H1 (cell line): ENCODE data around the gene ZBTB38. TPM values are rescaled to one million over a fixed set of nuclear protein-coding genes. Genes with fewer than 3 reads are reported as not detected.

Experiments used
- CTCF ChIA-PET: fragments of 300-600 bp; sonication (Branson Sonifier 250); formaldehyde crosslinking; loops from one replicate; lab custom pipeline; 2021; ENCODE audit not compliant: partially characterized antibody; lab: Charles Lee
- POLR2A ChIA-PET: fragments of 300-600 bp; sonication (Branson Sonifier 250); formaldehyde crosslinking; loops from one replicate; lab custom pipeline; 2021; ENCODE audit warnings: inconsistent platforms; ENCODE audit not compliant: partially characterized antibody; lab: Charles Lee
- DNase-seq, 2 experiments: peaks; one replicate each; pipeline versions ENCODE4 v3.0.0 to v3.0.0-alpha.2; 2010 to 2022; ENCODE audit warnings: low spot score in 2 of 2, low read depth in 1 of 2, mixed read lengths in 1 of 2
- FAIRE-seq: peaks from 2 replicates; lab custom pipeline; 2011; peaks lifted over from hg19 to GRCh38; lab: Jason Lieb, UNC
- H2AFZ ChIP-seq: 2 replicates; pipeline ENCODE4 v1.8.1; 2012; ENCODE audit warnings: low read length, inconsistent platforms
- H2AK5ac ChIP-seq: 2 replicates; pipeline ENCODE4 v1.6.1; 2013; ENCODE audit warnings: low read depth, low read length
- H2BK120ac ChIP-seq: replicated peaks from 2 replicates; pipeline ENCODE3; 2013; ENCODE audit warnings: low read depth, low read length, inconsistent platforms
- H2BK12ac ChIP-seq: 2 replicates; pipeline ENCODE4 v1.6.1; 2013; ENCODE audit warnings: low read depth, low read length
- H2BK15ac ChIP-seq: 2 replicates; pipeline ENCODE4 v1.6.1; 2013; ENCODE audit warnings: low read length
- H2BK20ac ChIP-seq: 2 replicates; pipeline ENCODE4 v1.6.1; 2013; ENCODE audit warnings: low read length
- H2BK5ac ChIP-seq: 2 replicates; pipeline ENCODE4 v1.6.1; 2013; ENCODE audit warnings: low read depth, low read length
- H3K14ac ChIP-seq: 2 replicates; pipeline ENCODE4 v1.6.1; 2013; ENCODE audit warnings: inconsistent platforms; ENCODE audit not compliant: insufficient read length
- H3K18ac ChIP-seq: 2 replicates; pipeline ENCODE4 v1.6.1; 2013; ENCODE audit warnings: low read length; ENCODE audit errors: extremely low read depth
- H3K23ac ChIP-seq: 2 replicates; pipeline ENCODE4 v1.6.1; 2013; ENCODE audit warnings: inconsistent platforms; ENCODE audit not compliant: insufficient read length
- H3K23me2 ChIP-seq: 2 replicates; pipeline ENCODE4 v1.6.1; 2013; ENCODE audit warnings: low read depth, low read length
- H3K27ac ChIP-seq: 2 replicates; pipeline ENCODE4 v1.6.1; 2011; ENCODE audit warnings: low read depth, low read length, inconsistent platforms
- H3K27me3 ChIP-seq, 4 experiments: replicated peaks in 1 of 4; 1 replicate in 1 of 4; 2 replicates in 3 of 4; pipeline versions ENCODE4 v1.6.1 to v1.8.1; 2011 to 2013; ENCODE audit warnings: low read length in 3 of 4, mild to moderate bottlenecking in 3 of 4, inconsistent platforms in 2 of 4, mixed read lengths in 2 of 4, moderate library complexity in 1 of 4; ENCODE audit not compliant: control insufficient read depth in 3 of 4, insufficient read depth in 3 of 4; ENCODE audit errors: extremely low read depth in 1 of 4
- H3K36me3 ChIP-seq, 4 experiments: 2 replicates each; pipeline versions ENCODE4 v1.6.1 to v1.8.1; 2011 to 2013; ENCODE audit warnings: mild to moderate bottlenecking in 4 of 4, low read length in 3 of 4, moderate library complexity in 2 of 4, control low read depth in 1 of 4, inconsistent platforms in 1 of 4; ENCODE audit not compliant: insufficient read depth in 4 of 4, control insufficient read depth in 2 of 4
- H3K4ac ChIP-seq: replicated peaks from 2 replicates; pipeline ENCODE3; 2013; ENCODE audit warnings: low read length, low read depth, mixed read lengths, inconsistent platforms; ENCODE audit not compliant: insufficient read length
- H3K4me1 ChIP-seq, 4 experiments: replicated peaks in 1 of 4; 1 replicate in 1 of 4; 2 replicates in 3 of 4; pipeline versions ENCODE4 v1.6.1 to v1.8.1; 2011 to 2013; ENCODE audit warnings: low read length in 3 of 4, inconsistent platforms in 2 of 4, mixed read lengths in 1 of 4; ENCODE audit not compliant: insufficient read depth in 4 of 4, control insufficient read depth in 3 of 4
- H3K4me2 ChIP-seq, 2 experiments: 2 replicates each; pipeline versions ENCODE4 v1.6.1 to v1.8.1; 2011 to 2013; ENCODE audit warnings: low read depth in 2 of 2, low read length in 2 of 2, control low read depth in 1 of 2, inconsistent platforms in 1 of 2, mild to moderate bottlenecking in 1 of 2; ENCODE audit not compliant: insufficient read depth in 1 of 2
- H3K4me3 ChIP-seq, 4 experiments: fragments of 200-600, 300-600 bp in 1 of 4; sonication (generic), shearing (Covaris generic), sonication (Bioruptor Twin) in 1 of 4; 2 replicates each; pipeline versions ENCODE4 v1.5.1 to v1.8.1; 2011 to 2016; ENCODE audit warnings: low read length in 4 of 4, low read depth in 3 of 4, control low read depth in 2 of 4, inconsistent platforms in 2 of 4, mild to moderate bottlenecking in 2 of 4, mixed read lengths in 1 of 4, moderate library complexity in 1 of 4; ENCODE audit not compliant: insufficient read depth in 2 of 4; ENCODE audit errors: extremely low read depth in 1 of 4
- H3K56ac ChIP-seq: replicated peaks from 2 replicates; pipeline ENCODE3; 2013; ENCODE audit warnings: low read depth, mild to moderate bottlenecking, mixed read lengths, low read length, inconsistent platforms; ENCODE audit not compliant: insufficient read length
- H3K79me1 ChIP-seq: 2 replicates; pipeline ENCODE4 v1.6.1; 2013; ENCODE audit warnings: low read depth, low read length, control low read depth
- H3K79me2 ChIP-seq, 2 experiments: 2 replicates each; pipeline versions ENCODE4 v1.6.1 to v1.8.1; 2012 to 2013; ENCODE audit warnings: low read length in 2 of 2, mild to moderate bottlenecking in 2 of 2, inconsistent platforms in 1 of 2; ENCODE audit not compliant: insufficient read depth in 2 of 2, control insufficient read depth in 1 of 2
- H3K9ac ChIP-seq, 4 experiments: replicated peaks in 1 of 4; 1 replicate in 1 of 4; 2 replicates in 3 of 4; pipeline versions ENCODE4 v1.6.1 to v1.8.1; 2011 to 2013; ENCODE audit warnings: low read depth in 3 of 4, low read length in 3 of 4, control low read depth in 2 of 4, mild to moderate bottlenecking in 2 of 4, moderate library complexity in 2 of 4, inconsistent platforms in 1 of 4; ENCODE audit errors: extremely low read depth in 1 of 4
- H3K9me3 ChIP-seq, 2 experiments: 2 replicates each; pipeline versions ENCODE4 v1.6.1 to v1.8.1; 2012 to 2013; ENCODE audit warnings: mild to moderate bottlenecking in 2 of 2, moderate library complexity in 2 of 2, control low read depth in 1 of 2, inconsistent platforms in 1 of 2, low read depth in 1 of 2, low read length in 1 of 2, mixed read lengths in 1 of 2; ENCODE audit not compliant: insufficient read depth in 2 of 2
- H4K20me1 ChIP-seq, 2 experiments: replicated peaks in 1 of 2; 2 replicates each; pipeline versions ENCODE3 to v1.8.1; 2011 to 2013; ENCODE audit warnings: inconsistent platforms in 2 of 2, low read length in 2 of 2, mild to moderate bottlenecking in 1 of 2; ENCODE audit not compliant: insufficient read depth in 2 of 2, control insufficient read depth in 1 of 2
- H4K5ac ChIP-seq: 2 replicates; pipeline ENCODE4 v1.6.1; 2013; ENCODE audit warnings: low read length, low read depth, mixed read lengths, inconsistent platforms; ENCODE audit not compliant: insufficient read length
- H4K8ac ChIP-seq: 2 replicates; pipeline ENCODE4 v1.8.0; 2013; ENCODE audit warnings: mild to moderate bottlenecking, moderate library complexity, low read length, inconsistent platforms; ENCODE audit not compliant: insufficient read depth; ENCODE audit errors: extremely low read depth
- H4K91ac ChIP-seq: replicated peaks from 2 replicates; pipeline ENCODE3; 2013; ENCODE audit warnings: low read length, mixed read lengths, inconsistent platforms; ENCODE audit not compliant: insufficient read length
- EGR1 ChIP-seq: IDR thresholded peaks from 2 replicates; pipeline ENCODE4 v1.6.1; 2011; ENCODE audit warnings: low read depth, low read length, borderline replicate concordance
- EZH2 ChIP-seq: fragments of 200-600 bp; sonication (generic); IDR thresholded peaks from 2 replicates; pipeline ENCODE4 v1.7.1; 2012; ENCODE audit warnings: low read depth, mild to moderate bottlenecking, moderate library complexity, low read length, inconsistent platforms; ENCODE audit not compliant: severe bottlenecking
- GTF2F1 ChIP-seq: IDR thresholded peaks from 2 replicates; pipeline ENCODE4 v1.6.1; 2012; ENCODE audit warnings: low read depth, low read length, improper control_type of control experiment, borderline replicate concordance
- JUND ChIP-seq: IDR thresholded peaks from 2 replicates; pipeline ENCODE4 v1.6.1; 2011; ENCODE audit warnings: mild to moderate bottlenecking, improper control_type of control experiment, low read length
- KDM4A ChIP-seq: IDR thresholded peaks from one replicate; pipeline ENCODE4 v1.7.1; 2012; ENCODE audit warnings: low read depth, mild to moderate bottlenecking, moderate library complexity, low read length, inconsistent platforms; ENCODE audit not compliant: severe bottlenecking
- NANOG ChIP-seq: IDR thresholded peaks from 2 replicates; pipeline ENCODE4 v1.6.1; 2011; ENCODE audit warnings: low read length, low read depth, mild to moderate bottlenecking, inconsistent platforms; ENCODE audit not compliant: insufficient read depth, poor library complexity, severe bottlenecking
- NRF1 ChIP-seq: IDR thresholded peaks from 2 replicates; pipeline ENCODE4 v1.6.1; 2011; ENCODE audit warnings: mild to moderate bottlenecking, low read depth, low read length, improper control_type of control experiment
- RFX5 ChIP-seq: IDR thresholded peaks from 2 replicates; pipeline ENCODE4 v1.6.1; 2011; ENCODE audit warnings: low read depth, low read length, improper control_type of control experiment, borderline replicate concordance
- RNF2 ChIP-seq: fragments of 200-900, 300-1000 bp; sonication (generic); IDR thresholded peaks from 2 replicates; pipeline ENCODE4 v1.7.1; 2016; ENCODE audit warnings: borderline replicate concordance, low read depth, mild to moderate bottlenecking, antibody characterized with exemption, low read length; ENCODE audit not compliant: poor library complexity, severe bottlenecking; ENCODE audit errors: missing control alignments
- SAP30 ChIP-seq: fragments of 300-600 bp; sonication (generic); IDR thresholded peaks from 2 replicates; pipeline ENCODE4 v1.7.1; 2012; ENCODE audit warnings: low read length, moderate library complexity, mild to moderate bottlenecking, inconsistent platforms; ENCODE audit not compliant: insufficient read depth, insufficient replicate concordance
- SIX5 ChIP-seq: IDR thresholded peaks from 2 replicates; pipeline ENCODE4 v1.6.1; 2011; ENCODE audit warnings: mild to moderate bottlenecking, low read depth, low read length
- SP4 ChIP-seq: IDR thresholded peaks from 2 replicates; pipeline ENCODE4 v1.6.1; 2012; ENCODE audit warnings: low read length, inconsistent platforms
- WGBS, 2 experiments: shearing (Covaris generic) in 1 of 2; methylation state at CpG; one replicate each; pipeline versions ENCODE4 v1.1.6 to v1.1.7; 2013 to 2015; ENCODE audit warnings: low lambda C conversion rate in 2 of 2, mixed read lengths in 2 of 2, inconsistent platforms in 1 of 2, low coverage in 1 of 2, missing lambda C conversion rate in 1 of 2; ENCODE audit not compliant: insufficient replicate concordance in 2 of 2, insufficient coverage in 1 of 2, insufficient read length in 1 of 2; ENCODE audit errors: extremely low coverage in 1 of 2, missing lambda C conversion rate in 1 of 2; 5-methylcytosine and 5-hydroxymethylcytosine counted together
- polyA plus RNA-seq, 7 experiments: library from polyadenylated mRNA; depleted of rRNA in 3 of 7; stranded (reverse) in 5 of 7; unstranded in 2 of 7; fragments of >200 nt in 5 of 7; fragments of 200-250 nt in 2 of 7; gene quantifications; 1 replicate in 5 of 7; 2 replicates in 1 of 7; 4 replicates in 1 of 7; pipeline versions ENCODE4 v1.2.1 to v1.2.3, GENCODE V29; 2011 to 2013; ENCODE audit warnings: missing spikeins in 2 of 7, mixed read lengths in 2 of 7
- total RNA-seq: library from RNA; stranded (reverse); fragmentation: NEBNext Ultra II Directional; extraction: Animal tissue kit (Norgen Biotek cat#: 25700); gene quantifications from 2 replicates; pipeline ENCODE4 v1.2.1, GENCODE V29; 2021

The ZBTB38 gene
- total and polyA plus RNA-seq, 2 of the 8 experiments (the other 6 are each of a cell fraction or from before 2014, with no cell fraction given), result 4.4 to 10.5 TPM

- no peaks in the 10 kb centered on the region for H4K20me1 ChIP-seq
- no peak overlapping the region for H3K23ac ChIP-seq
- CTCF ChIA-PET, result interaction anchor here (0.6 to 2.2 kb wide), 7 partner anchors 9 to 61 kb away, joined by 3 to 11 read pairs (median 3); no protein-coding TSS in a partner anchor
- no peak overlapping the region for H3K14ac ChIP-seq
- no peak overlapping the region for H3K56ac ChIP-seq
- H3K4me2 ChIP-seq, result no peak overlapping the region
- no peak overlapping the region for H2AK5ac ChIP-seq
- no peak overlapping the region for H2AFZ ChIP-seq
- FAIRE-seq, result no peak
- H3K18ac ChIP-seq, result no peak overlapping the region
- no peak overlapping the region for H2BK15ac ChIP-seq
- H3K27ac ChIP-seq, result no peak overlapping the region
- H2BK20ac ChIP-seq, result no peak overlapping the region
- H3K27me3 ChIP-seq, result peaks cover 0 to 17% (median 7%) of the 10 kb centered on the region in 4 experiments; a peak in 5 of 7 replicates
- no peaks in the 10 kb centered on the region for H3K9me3 ChIP-seq
- no peak overlapping the region for H2BK12ac ChIP-seq
- H4K5ac ChIP-seq, result no peak overlapping the region
- no peak overlapping the region for H3K4ac ChIP-seq
- no peak overlapping the region for H4K91ac ChIP-seq
- H3K9ac ChIP-seq, result no peak overlapping the region
- H3K79me2 ChIP-seq, result no peaks in the 10 kb centered on the region
- H4K8ac ChIP-seq, result no peak overlapping the region
- no peaks in the 10 kb centered on the region for H3K79me1 ChIP-seq
- 0 out of 8 replicates have a peak, but pooled peaks cover 0 to 4% (median 0%) of the 10 kb centered on the region in 4 experiments for H3K36me3 ChIP-seq
- no peak overlapping the region for H2BK5ac ChIP-seq
- H3K4me3 ChIP-seq, result no peak overlapping the region
- TF ChIP-seq GTF2F1 (no peak), KDM4A (no peak), SAP30 (no peak), EZH2 (no peak), RNF2 (no peak), NANOG (no peak), EGR1 (no peak), JUND (no peak), SP4 (no peak), RFX5 (no peak), NRF1 (no peak), SIX5 (no peak)
- DNase-seq, result no peak
- 78% methylated on average over 1 of the region's 1 CpG; no CpG with 5 or more reads in 1 of the 2 experiments for WGBS, 2 experiments
- POLR2A ChIA-PET, result interaction anchor here (0.6 to 1.4 kb wide), 5 partner anchors 9 to 30 kb away, joined by 3 to 6 read pairs (median 4); no protein-coding TSS in a partner anchor
- no peak overlapping the region for H2BK120ac ChIP-seq
- H3K23me2 ChIP-seq, result peaks cover 4% of the 10 kb centered on the region; the same call in 1 of the 2 replicates
- peaks cover 0 to 7% (median 4%) of the 10 kb centered on the region in 4 experiments; a peak in 4 of 7 replicates for H3K4me1 ChIP-seq
Measured at GRCh38 chr3:141401095-141401494, 32.8 kb downstream of the ZBTB38 start.
